RWPE1 (cell line): ENCODE measurements around the gene IL23A.

Experiments
- CTCF ChIA-PET: fragments of 350-600 bp; sonication (Branson Sonifier 250); formaldehyde crosslinking; extraction: SDS; loops from one replicate; lab custom pipeline; 2021; lab: Yijun Ruan, JAX
- POLR2A ChIA-PET: fragments of 400-600 bp; formaldehyde crosslinking; extraction: SDS; loops from one replicate; lab custom pipeline; 2020; ENCODE audit warnings: antibody characterized with exemption; ENCODE audit not compliant: low non-redundant PET; lab: Yijun Ruan, JAX
- DNase-seq: peaks from one replicate; pipeline ENCODE4 v3.0.0; 2012; ENCODE audit warnings: low spot score
- H3K27ac ChIP-seq: fragments of 450-650 bp; 2 replicates; pipeline ENCODE4 v1.5.1; 2017
- TF ChIP-seq, protein P1 (sequence below): fragments of 450-650 bp; conservative IDR thresholded peaks from 2 replicates; pipeline ENCODE4 v1.5.1; 2017; ENCODE audit warnings: low read depth, mild to moderate bottlenecking

The IL23A gene

DNA sequence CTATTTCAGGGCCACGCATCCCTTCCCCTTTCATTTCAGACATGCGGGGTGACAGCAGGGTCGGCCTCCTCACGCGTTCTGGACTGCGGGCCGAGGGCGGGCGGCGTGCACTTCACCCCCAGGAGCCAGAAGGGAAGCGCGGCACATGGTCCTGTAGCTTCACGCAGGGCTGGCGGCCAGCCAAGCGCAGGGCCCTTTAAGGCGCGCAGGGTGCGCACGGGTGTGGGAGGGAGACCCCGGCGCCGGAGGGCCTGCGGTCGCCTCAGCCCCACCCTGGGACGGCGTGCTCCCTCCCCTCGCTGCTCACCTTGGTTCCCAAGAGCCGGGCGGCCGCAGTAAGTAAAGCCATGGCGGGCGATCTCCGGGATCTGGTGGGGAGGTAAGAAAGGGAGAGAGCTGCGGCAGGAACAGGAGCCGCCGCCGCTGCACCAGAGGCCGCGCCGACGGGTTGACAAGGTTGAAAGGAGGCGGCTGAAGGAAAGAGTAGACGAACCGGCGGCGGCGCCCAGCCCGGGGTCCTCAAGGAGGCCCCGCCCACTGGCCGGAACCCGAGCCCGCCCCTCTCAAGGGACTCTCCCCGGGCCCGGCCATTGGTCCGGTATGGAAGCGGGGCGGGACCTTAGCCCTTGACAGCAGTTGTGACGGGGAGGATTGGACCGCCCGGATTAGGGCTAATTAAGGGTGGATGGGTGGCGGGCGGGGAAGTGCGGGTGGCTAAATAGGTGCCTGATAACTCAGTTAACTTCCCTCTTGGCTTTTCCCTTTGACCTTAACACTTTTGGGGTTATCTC is 38.6 kb upstream of the IL23A start, which contains the start of gene CS:
Gene CS (minus strand): TSS at position 478 of the 791 bp plus-strand sequence. CDS start 129 bp downstream, at position 349.
- ChIA-PET POLR2A (interaction anchor here (0.6 to 1.2 kb wide), 3 partner anchors 9 to 461 kb away, joined by 3 to 9 read pairs (median 3); partner anchors contain the start of gene RNF41), CTCF (interaction anchor here (0.5 kb wide), 1 partner anchor 26 kb away, joined by 5 read pairs; no protein-coding TSS in a partner anchor)
- TF ChIP-seq, protein P1, sequence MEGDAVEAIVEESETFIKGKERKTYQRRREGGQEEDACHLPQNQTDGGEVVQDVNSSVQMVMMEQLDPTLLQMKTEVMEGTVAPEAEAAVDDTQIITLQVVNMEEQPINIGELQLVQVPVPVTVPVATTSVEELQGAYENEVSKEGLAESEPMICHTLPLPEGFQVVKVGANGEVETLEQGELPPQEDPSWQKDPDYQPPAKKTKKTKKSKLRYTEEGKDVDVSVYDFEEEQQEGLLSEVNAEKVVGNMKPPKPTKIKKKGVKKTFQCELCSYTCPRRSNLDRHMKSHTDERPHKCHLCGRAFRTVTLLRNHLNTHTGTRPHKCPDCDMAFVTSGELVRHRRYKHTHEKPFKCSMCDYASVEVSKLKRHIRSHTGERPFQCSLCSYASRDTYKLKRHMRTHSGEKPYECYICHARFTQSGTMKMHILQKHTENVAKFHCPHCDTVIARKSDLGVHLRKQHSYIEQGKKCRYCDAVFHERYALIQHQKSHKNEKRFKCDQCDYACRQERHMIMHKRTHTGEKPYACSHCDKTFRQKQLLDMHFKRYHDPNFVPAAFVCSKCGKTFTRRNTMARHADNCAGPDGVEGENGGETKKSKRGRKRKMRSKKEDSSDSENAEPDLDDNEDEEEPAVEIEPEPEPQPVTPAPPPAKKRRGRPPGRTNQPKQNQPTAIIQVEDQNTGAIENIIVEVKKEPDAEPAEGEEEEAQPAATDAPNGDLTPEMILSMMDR, result no peak
- DNase-seq, result peak; percentile 98
- peak within 1 kb of the TSS; percentile 92 for H3K27ac ChIP-seq

DNA sequence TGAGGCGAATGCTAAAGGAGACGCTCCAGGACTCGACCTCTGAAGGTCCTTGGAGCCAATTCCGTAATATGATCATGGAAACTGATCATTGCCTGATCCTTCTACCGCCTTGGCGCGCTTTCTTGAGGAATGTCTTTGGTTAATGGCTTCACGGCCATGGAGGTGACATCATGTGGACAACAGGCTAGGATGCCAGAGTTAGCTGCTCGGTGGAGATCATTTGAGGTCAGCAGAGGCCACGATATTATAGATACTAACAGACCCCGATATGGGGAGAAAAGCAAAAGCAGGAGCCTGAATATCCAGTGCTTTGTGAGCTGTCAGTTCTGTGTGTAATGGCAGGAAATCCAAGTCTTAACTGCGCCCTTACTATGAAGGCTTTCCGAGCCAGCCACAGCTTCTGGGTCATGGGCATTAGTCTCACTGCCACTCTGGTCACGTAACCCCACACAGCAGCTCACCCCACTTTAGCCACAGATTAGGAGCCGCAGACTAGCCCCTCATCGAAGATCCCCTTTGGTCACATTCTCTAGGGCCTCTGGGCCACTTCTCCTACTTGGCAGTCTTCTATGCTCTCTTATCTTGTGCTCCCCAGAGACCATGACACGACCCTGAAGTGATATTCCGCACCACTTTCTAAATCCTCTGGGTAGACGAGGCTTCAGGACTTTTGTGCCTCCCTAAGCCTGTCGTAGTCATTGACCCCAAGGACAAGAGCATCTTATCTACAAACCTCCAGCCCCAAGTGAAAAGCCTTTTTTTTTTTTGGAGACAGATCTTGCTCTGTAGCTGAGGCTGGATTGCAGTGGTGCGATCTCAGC is 37.8 kb upstream of the IL23A start:
- no peak for DNase-seq
- H3K27ac ChIP-seq, result peak overlapping the region; percentile 92
- ChIA-PET CTCF (interaction anchor here (0.6 kb wide), 1 partner anchor 175 kb away, joined by 3 read pairs; no protein-coding TSS in a partner anchor), POLR2A (no interaction called here)
- TF ChIP-seq, protein P1, result no peak

DNA sequence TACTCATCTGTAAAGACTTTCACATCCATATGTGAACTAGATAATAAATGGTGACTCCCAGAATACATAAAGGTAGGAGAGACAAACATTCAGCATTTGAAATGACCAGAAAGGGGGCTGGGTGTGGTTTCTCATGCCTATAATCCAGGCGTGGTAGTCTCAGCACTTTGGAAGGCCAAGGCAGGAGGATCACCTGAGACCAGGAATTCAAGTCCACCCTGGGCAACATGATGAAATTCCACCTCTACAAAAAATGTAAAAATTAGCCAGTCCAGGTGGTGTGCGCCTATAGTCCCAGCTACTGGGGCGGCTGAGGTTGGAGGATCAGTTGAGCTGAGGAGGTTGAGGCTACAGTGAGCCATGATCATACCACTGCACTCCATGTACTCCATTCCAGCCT is 34.4 kb upstream of the IL23A start:
- DNase-seq, result no peak
- TF ChIP-seq, protein P1, result no peak
- ChIA-PET POLR2A (no interaction called here), CTCF (no interaction called here)
- peak overlapping the region; percentile 26 for H3K27ac ChIP-seq

DNA sequence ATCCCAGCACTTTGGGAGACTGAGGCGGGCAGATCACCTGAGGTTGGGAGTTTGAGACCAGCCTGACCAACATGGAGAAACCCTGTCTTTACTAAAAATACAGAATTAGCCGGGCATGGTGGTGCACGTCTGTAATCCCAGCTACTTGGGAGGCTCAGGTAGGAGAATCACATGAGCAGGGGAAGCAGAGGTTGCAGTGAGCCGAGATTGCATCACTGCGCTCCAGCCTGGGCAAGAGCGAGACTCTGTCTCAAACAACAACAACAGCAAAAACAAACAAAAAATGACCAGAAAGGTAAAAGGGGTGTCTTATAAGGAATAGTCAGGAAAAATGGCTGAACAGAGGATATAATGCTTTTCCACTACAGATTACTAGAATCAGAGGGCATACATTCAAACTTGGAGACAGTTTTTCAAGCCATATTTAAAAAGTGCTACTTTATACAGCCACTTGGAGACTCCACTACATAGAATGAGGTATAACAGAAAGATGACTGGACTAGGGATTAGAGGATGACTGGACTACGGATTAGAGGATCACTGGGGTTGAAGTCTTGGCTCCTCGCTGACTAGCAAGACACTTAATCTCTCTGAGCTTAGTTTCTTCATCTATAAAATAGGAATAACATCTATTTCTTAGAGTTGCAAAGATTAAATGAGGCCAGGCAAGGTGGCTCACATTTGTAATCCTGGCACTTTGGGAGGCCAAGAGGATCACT is 33.7 kb upstream of the IL23A start:
- CTCF ChIA-PET, result no interaction called here
- POLR2A ChIA-PET, result no interaction called here
- DNase-seq, result no peak
- H3K27ac ChIP-seq, result peak overlapping the region; percentile 26
- TF ChIP-seq, protein P1, result no peak

DNA sequence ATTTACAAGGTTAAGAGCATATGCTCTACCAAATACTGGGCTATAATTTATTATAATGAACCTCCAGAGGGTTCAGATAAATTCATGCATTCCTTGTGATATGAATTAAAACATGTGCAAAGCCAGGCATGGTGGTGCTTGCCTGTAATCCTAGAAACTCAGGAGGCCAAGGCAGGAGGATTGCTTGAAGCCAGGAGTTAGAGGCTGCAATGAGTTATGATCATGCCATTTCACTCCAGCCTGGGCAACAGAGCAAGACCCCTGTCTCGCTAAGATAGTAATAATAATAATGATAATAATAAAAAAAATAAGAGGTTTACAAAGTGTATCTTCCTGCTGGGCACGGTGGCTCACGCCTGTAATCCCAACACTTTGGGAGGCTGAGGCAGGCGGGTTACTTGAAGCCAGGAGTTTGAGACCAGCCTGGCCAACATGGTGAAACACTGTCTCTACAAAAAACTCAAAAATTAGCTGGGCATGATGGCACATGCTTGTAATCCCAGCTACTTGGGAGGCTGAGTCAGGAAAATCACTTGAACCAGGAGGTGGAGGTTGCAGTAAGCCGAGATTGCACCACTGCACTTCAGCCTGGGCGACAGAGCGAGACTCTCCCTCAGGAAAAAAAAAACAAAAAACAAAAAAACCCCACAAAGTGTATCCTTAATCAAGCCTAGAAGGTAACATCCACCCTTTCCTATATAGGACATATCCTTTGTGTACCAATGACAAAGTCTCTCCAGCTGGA is 31.3 kb upstream of the IL23A start:
- POLR2A ChIA-PET, result no interaction called here
- TF ChIP-seq, protein P1, result no peak
- H3K27ac ChIP-seq, result peak overlapping the region; percentile 47
- CTCF ChIA-PET, result interaction anchor here (0.6 kb wide), 1 partner anchor 15 kb away, joined by 4 read pairs; no protein-coding TSS in a partner anchor
- no peak for DNase-seq
